ENCODE data around the gene GH1. TPM values are rescaled to one million over a fixed set of nuclear protein-coding genes. Genes with fewer than 3 reads are reported as not detected.

The GH1 gene
- total and polyA plus RNA-seq, 2 experiments from 2014 or later = not detected

DNA sequence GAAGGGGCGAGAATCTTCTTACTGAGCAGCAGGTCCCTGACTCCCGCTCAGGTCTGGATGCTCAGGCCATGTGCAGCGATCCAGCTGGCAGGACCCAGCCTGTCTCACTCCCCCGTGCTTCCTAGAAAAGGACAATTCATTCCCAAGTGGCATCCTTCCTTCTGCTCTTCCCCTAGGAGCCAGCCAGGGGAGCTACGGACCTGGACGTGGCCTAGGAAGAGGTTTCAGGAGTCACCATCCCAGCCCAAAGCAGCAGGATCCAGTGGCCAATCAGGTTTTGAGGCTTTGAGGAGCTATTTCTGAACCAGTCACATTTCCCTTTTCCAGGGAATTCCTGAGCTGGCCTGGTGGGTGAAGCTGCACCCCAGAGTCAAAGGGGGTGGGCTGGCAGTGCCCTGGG, 21.2 kb upstream of the GH1 start:
- Histone ChIP-seq H3F3A (ENCODE audit: insufficient read depth) (no peaks in the 10 kb centered on the region), H3K27me3 (replicated peaks; ENCODE audit: insufficient read depth) (peaks cover 8% of the 10 kb centered on the region), H3K79me2 (ENCODE audit: insufficient read depth) (no peaks in the 10 kb centered on the region), H3K4me2 (ENCODE audit: unreplicated experiment) (no peak overlapping the region), H3K4me1 (ENCODE audit: insufficient read depth) (no peaks in the 10 kb centered on the region), H3K36me3 (ENCODE audit: low read depth) (no peaks in the 10 kb centered on the region), H3K9me3 (ENCODE audit: low read depth) (no peaks in the 10 kb centered on the region), H2AFZ (no peak overlapping the region), H3K4me3 (no peak overlapping the region), H4K20me1 (ENCODE audit: insufficient read depth) (no peaks in the 10 kb centered on the region), H3K9me2 (ENCODE audit: insufficient read depth) (no peaks in the 10 kb centered on the region), H3K9ac (no peak overlapping the region), H3K27ac (no peak overlapping the region)
- in situ Hi-C loops (cut with MboI) = no loop called here
- 43 to 61% methylated on average over 6 of the region's 6 CpGs for WGBS, 2 experiments (ENCODE audit: low coverage in 1 of 2, low lambda C conversion rate in 2 of 2, missing lambda C conversion rate in 2 of 2)
- no peak for DNase-seq
- no peak for TF ChIP-seq EZH2phosphoT487 (IDR thresholded peaks at IDR 0.05; ENCODE audit: insufficient read depth, low read depth)

DNA sequence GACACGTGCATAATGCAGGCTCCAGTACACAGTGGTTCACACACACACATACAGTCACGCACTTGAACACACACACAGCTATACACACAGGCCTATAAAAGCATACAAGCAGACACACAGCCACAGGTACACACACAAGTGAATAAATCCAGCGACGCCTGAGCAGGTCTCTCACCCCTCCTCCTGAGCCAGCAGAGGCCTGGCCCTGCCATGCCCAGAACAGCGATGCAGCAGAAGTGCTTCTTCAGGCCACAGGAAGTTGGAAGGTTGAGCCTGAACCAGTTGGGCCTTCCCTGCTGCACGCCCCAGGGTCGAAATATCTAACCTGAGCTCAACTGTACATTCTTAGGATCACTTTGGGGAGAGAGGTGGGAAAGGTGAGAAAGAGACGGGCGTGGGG, 20.8 kb upstream of the GH1 start:
- Histone ChIP-seq H3K4me3 (no peak overlapping the region), H3K4me1 (ENCODE audit: insufficient read depth) (no peaks in the 10 kb centered on the region), H3K79me2 (ENCODE audit: insufficient read depth) (no peaks in the 10 kb centered on the region), H3K9ac (no peak overlapping the region), H4K20me1 (ENCODE audit: insufficient read depth) (no peaks in the 10 kb centered on the region), H2AFZ (no peak overlapping the region), H3K4me2 (ENCODE audit: unreplicated experiment) (no peak overlapping the region), H3K9me3 (ENCODE audit: low read depth) (no peaks in the 10 kb centered on the region), H3F3A (ENCODE audit: insufficient read depth) (no peaks in the 10 kb centered on the region), H3K27me3 (replicated peaks; ENCODE audit: insufficient read depth) (peaks cover 8% of the 10 kb centered on the region), H3K27ac (no peak overlapping the region), H3K9me2 (ENCODE audit: insufficient read depth) (no peaks in the 10 kb centered on the region), H3K36me3 (ENCODE audit: low read depth) (no peaks in the 10 kb centered on the region)
- in situ Hi-C loops (cut with MboI) = no loop called here
- no peak for TF ChIP-seq EZH2 (IDR thresholded peaks at IDR 0.05; ENCODE audit: insufficient read depth, poor library complexity, severe bottlenecking)
- TF ChIP-seq EZH2phosphoT487 (IDR thresholded peaks at IDR 0.05; ENCODE audit: insufficient read depth, low read depth) = no peak
- 79 to 85% methylated on average over 9 of the region's 9 CpGs for WGBS, 2 experiments (ENCODE audit: low coverage in 1 of 2, low lambda C conversion rate in 2 of 2, missing lambda C conversion rate in 2 of 2)
- no peak for DNase-seq

DNA sequence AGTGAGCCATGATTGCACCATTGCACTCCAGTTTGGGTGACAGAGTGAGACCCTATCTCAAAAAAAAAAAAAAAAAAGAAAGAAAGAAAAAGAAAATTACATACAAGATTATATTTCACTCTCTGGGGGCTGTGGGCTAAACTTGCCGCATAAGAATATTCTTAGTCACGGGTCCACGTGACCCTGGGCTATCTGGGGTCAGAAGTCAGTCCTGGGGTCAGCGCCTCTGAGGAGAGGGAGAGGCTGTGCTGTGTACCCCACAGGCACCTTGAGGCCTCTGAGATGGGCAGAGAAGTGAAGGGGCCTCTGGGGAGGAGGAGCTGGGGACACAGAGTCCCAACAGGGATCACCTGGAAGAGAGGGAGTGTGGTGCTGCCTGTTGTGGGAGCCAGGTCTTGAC, 19.3 kb upstream of the GH1 start:
- Histone ChIP-seq H3K9me2 (ENCODE audit: insufficient read depth) (no peaks in the 10 kb centered on the region), H3K27ac (no peak overlapping the region), H3K79me2 (ENCODE audit: insufficient read depth) (no peaks in the 10 kb centered on the region), H2AFZ (no peak overlapping the region), H3K9ac (no peak overlapping the region), H3K27me3 (replicated peaks; ENCODE audit: insufficient read depth) (peaks cover 14% of the 10 kb centered on the region), H3F3A (ENCODE audit: insufficient read depth) (no peaks in the 10 kb centered on the region), H3K36me3 (ENCODE audit: low read depth) (no peaks in the 10 kb centered on the region), H4K20me1 (ENCODE audit: insufficient read depth) (no peaks in the 10 kb centered on the region), H3K9me3 (ENCODE audit: low read depth) (no peaks in the 10 kb centered on the region), H3K4me3 (no peak overlapping the region), H3K4me1 (ENCODE audit: insufficient read depth) (no peaks in the 10 kb centered on the region), H3K4me2 (ENCODE audit: unreplicated experiment) (no peak overlapping the region)
- no peak for TF ChIP-seq EZH2phosphoT487 (IDR thresholded peaks at IDR 0.05; ENCODE audit: insufficient read depth, low read depth)
- TF ChIP-seq EZH2 (IDR thresholded peaks at IDR 0.05; ENCODE audit: insufficient read depth, poor library complexity, severe bottlenecking) = no peak
- in situ Hi-C loops (cut with MboI) = no loop called here
- WGBS, 2 experiments (ENCODE audit: low coverage in 1 of 2, low lambda C conversion rate in 2 of 2, missing lambda C conversion rate in 2 of 2) = 87 to 88% methylated on average over 4 of the region's 4 CpGs
- DNase-seq = no peak

DNA sequence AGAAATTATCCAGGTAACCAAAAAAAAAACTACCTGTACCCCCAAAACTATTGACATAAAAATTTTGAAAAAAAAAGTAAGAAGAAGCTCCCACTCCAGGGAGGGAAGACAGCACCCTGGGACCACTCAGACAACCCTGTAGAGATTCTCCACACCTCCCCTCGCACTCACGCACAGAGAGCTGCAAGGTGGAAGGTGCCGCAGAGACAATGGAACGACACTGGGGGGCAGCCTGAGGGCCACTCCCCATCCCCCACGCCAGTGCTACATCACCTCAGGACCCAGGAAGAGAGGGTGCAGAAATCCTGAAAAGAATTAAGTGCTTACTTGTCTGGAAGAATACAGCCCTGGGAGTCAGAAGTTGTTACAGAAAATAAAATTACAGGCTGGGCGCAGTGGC, 18.7 kb upstream of the GH1 start:
- in situ Hi-C loops (cut with MboI) = no loop called here
- Histone ChIP-seq H3K4me3 (no peak overlapping the region), H3K36me3 (ENCODE audit: low read depth) (no peaks in the 10 kb centered on the region), H3K9me2 (ENCODE audit: insufficient read depth) (no peaks in the 10 kb centered on the region), H3K27me3 (replicated peaks; ENCODE audit: insufficient read depth) (peaks cover 14% of the 10 kb centered on the region), H3F3A (ENCODE audit: insufficient read depth) (no peaks in the 10 kb centered on the region), H3K4me2 (ENCODE audit: unreplicated experiment) (no peak overlapping the region), H2AFZ (no peak overlapping the region), H3K9me3 (ENCODE audit: low read depth) (no peaks in the 10 kb centered on the region), H3K9ac (no peak overlapping the region), H3K4me1 (ENCODE audit: insufficient read depth) (no peaks in the 10 kb centered on the region), H3K79me2 (ENCODE audit: insufficient read depth) (no peaks in the 10 kb centered on the region), H4K20me1 (ENCODE audit: insufficient read depth) (no peaks in the 10 kb centered on the region), H3K27ac (no peak overlapping the region)
- no peak for TF ChIP-seq EZH2 (IDR thresholded peaks at IDR 0.05; ENCODE audit: insufficient read depth, poor library complexity, severe bottlenecking)
- WGBS, 2 experiments (ENCODE audit: low coverage in 1 of 2, low lambda C conversion rate in 2 of 2, missing lambda C conversion rate in 2 of 2) = 78 to 84% methylated on average over 6 of the region's 6 CpGs
- DNase-seq = no peak

All from GM23248 (cell line).